ENCODE results near the gene SYNGR2. TPM values are rescaled to one million over a fixed set of nuclear protein-coding genes. Genes with fewer than 3 reads are reported as not detected.

Gene SYNGR2
- total and polyA plus RNA-seq, 2 experiments from 2014 or later, result 107 to 269 TPM

- no peak for TF ChIP-seq CTCF (IDR thresholded peaks at IDR 0.05; ENCODE audit: low read depth, low read length)
- Histone ChIP-seq H3K27ac (peak overlapping the region; percentile 98), H3K36me3 (peaks cover 6% of the 10 kb centered on the region), H3K4me3 (no peak overlapping the region), H3K27me3 (no peaks in the 10 kb centered on the region), H3K4me1 (ENCODE audit: low read depth) (peaks cover 48% of the 10 kb centered on the region), H3K9me3 (ENCODE audit: low read depth) (no peaks in the 10 kb centered on the region)
- DNase-seq (ENCODE audit: low read depth in 1 of 2, low spot score in 1 of 2), result no peak
Measured at GRCh38 chr17:78174870-78175642, 6.7 kb downstream of the SYNGR2 start.

GRCh38 chr17:78175643-78175981 is 7.2 kb downstream of the SYNGR2 start:
- no peak for DNase-seq (ENCODE audit: low read depth in 1 of 2, low spot score in 1 of 2)
- TF ChIP-seq CTCF (IDR thresholded peaks at IDR 0.05; ENCODE audit: low read depth, low read length), result no peak
- Histone ChIP-seq H3K4me3 (no peak overlapping the region), H3K27ac (peak overlapping the region; percentile 98), H3K9me3 (ENCODE audit: low read depth) (no peaks in the 10 kb centered on the region), H3K4me1 (ENCODE audit: low read depth) (peaks cover 54% of the 10 kb centered on the region), H3K36me3 (peaks cover 6% of the 10 kb centered on the region), H3K27me3 (no peaks in the 10 kb centered on the region)

- H3K4me1 ChIP-seq (ENCODE audit: low read depth), result peaks cover 57% of the 10 kb centered on the region
- H3K9me3 ChIP-seq (ENCODE audit: low read depth), result no peaks in the 10 kb centered on the region
- H3K36me3 ChIP-seq, result peaks cover 6% of the 10 kb centered on the region
- peak; percentile 92 for TF ChIP-seq CTCF (IDR thresholded peaks at IDR 0.05; ENCODE audit: low read depth, low read length)
- DNase-seq (ENCODE audit: low read depth in 1 of 2, low spot score in 1 of 2), result peak; percentile 61 to 77
- H3K4me3 ChIP-seq, result no peak overlapping the region
- no peaks in the 10 kb centered on the region for H3K27me3 ChIP-seq
- no peak overlapping the region for H3K27ac ChIP-seq
Measured at GRCh38 chr17:78176548-78177025, 8.2 kb downstream of the SYNGR2 start.

GRCh38 chr17:78179372-78179771 is 11.0 kb downstream of the SYNGR2 start:
- no peaks in the 10 kb centered on the region for H3K36me3 ChIP-seq
- no peaks in the 10 kb centered on the region for H3K27me3 ChIP-seq
- no peak overlapping the region for H3K4me3 ChIP-seq
- H3K4me1 ChIP-seq (ENCODE audit: low read depth), result peaks cover 34% of the 10 kb centered on the region
- no peak for TF ChIP-seq CTCF (IDR thresholded peaks at IDR 0.05; ENCODE audit: low read depth, low read length)
- peak in 1 of 2 donors; percentile 67 for DNase-seq (ENCODE audit: low read depth in 1 of 2, low spot score in 1 of 2)
- H3K9me3 ChIP-seq (ENCODE audit: low read depth), result no peaks in the 10 kb centered on the region
- H3K27ac ChIP-seq, result peak overlapping the region; percentile 48

GRCh38 chr17:78180083-78180482 is 11.7 kb downstream of the SYNGR2 start:
- TF ChIP-seq CTCF (IDR thresholded peaks at IDR 0.05; ENCODE audit: low read depth, low read length), result no peak
- Histone ChIP-seq H3K9me3 (ENCODE audit: low read depth) (no peaks in the 10 kb centered on the region), H3K4me1 (ENCODE audit: low read depth) (peaks cover 27% of the 10 kb centered on the region), H3K27me3 (no peaks in the 10 kb centered on the region), H3K36me3 (no peaks in the 10 kb centered on the region), H3K4me3 (no peak overlapping the region), H3K27ac (peak overlapping the region; percentile 48)
- DNase-seq (ENCODE audit: low read depth in 1 of 2, low spot score in 1 of 2), result no peak

Measured in cardiac muscle cell (in vitro differentiated cells and primary cell).